OCI-LY7 (cell line): ENCODE measurements around the gene ARHGAP26. TPM values are rescaled to one million over a fixed set of nuclear protein-coding genes. Genes with fewer than 3 reads are reported as not detected.

Experiments used
- BruUV-seq: library from RNA; stranded (reverse); fragments of 400-500 nt; replicated peaks from 2 replicates; lab custom pipeline; 2021; lab: Mats Ljungman, UMichigan
- CTCF ChIA-PET: fragments of 300-600 bp; sonication (Branson Sonifier 250); formaldehyde crosslinking; loops from one replicate; lab custom pipeline; 2022; ENCODE audit warnings: antibody characterized with exemption; ENCODE audit not compliant: unreplicated experiment; lab: Charles Lee
- POLR2A ChIA-PET: fragments of 300-600 bp; sonication (Branson Sonifier 250); formaldehyde crosslinking; loops from one replicate; lab custom pipeline; 2022; ENCODE audit warnings: antibody characterized with exemption; lab: Charles Lee
- DNase-seq: peaks from one replicate; pipeline ENCODE4 v3.0.0-alpha.2; 2015; ENCODE audit warnings: low spot score
- H2AFZ ChIP-seq: fragments of 200-600 bp; sonication (generic), shearing (Covaris generic); 2 replicates; pipeline ENCODE4 v1.6.1; 2014; ENCODE audit warnings: mild to moderate bottlenecking, antibody characterized with exemption, low read length, moderate library complexity
- H3K27ac ChIP-seq: fragments of 200-600 bp; sonication (generic); 2 replicates; pipeline ENCODE4 v1.5.1; 2014; ENCODE audit warnings: mixed run types, low read depth, mild to moderate bottlenecking, moderate library complexity, low read length, inconsistent platforms; ENCODE audit not compliant: poor library complexity, severe bottlenecking
- H3K36me3 ChIP-seq: fragments of 200-600 bp; sonication (generic); 2 replicates; pipeline ENCODE4 v1.6.1; 2014; ENCODE audit warnings: mild to moderate bottlenecking, antibody characterized with exemption, low read length, moderate library complexity, mixed read lengths; ENCODE audit not compliant: insufficient read depth
- H3K4me1 ChIP-seq: fragments of 200-600 bp; sonication (generic); 2 replicates; pipeline ENCODE4 v1.5.1; 2014; ENCODE audit warnings: mild to moderate bottlenecking, low read length; ENCODE audit not compliant: insufficient read depth, poor library complexity, severe bottlenecking
- H3K4me2 ChIP-seq: fragments of 200-600 bp; sonication (generic); 2 replicates; pipeline ENCODE4 v1.6.1; 2014; ENCODE audit warnings: mild to moderate bottlenecking, low read length
- H3K4me3 ChIP-seq: fragments of 200-600 bp; sonication (generic); 2 replicates; pipeline ENCODE4 v1.5.1; 2014; ENCODE audit warnings: mild to moderate bottlenecking, low read depth, low read length; ENCODE audit not compliant: poor library complexity, severe bottlenecking
- H3K79me2 ChIP-seq: fragments of 200-600 bp; sonication (generic); 2 replicates; pipeline ENCODE4 v1.6.1; 2016; ENCODE audit warnings: low read depth, mild to moderate bottlenecking, low read length, moderate library complexity, mixed read lengths; ENCODE audit not compliant: insufficient read depth
- H3K9me2 ChIP-seq: fragments of 200-600 bp; sonication (generic); 2 replicates; pipeline ENCODE4 v1.6.1; 2016; ENCODE audit warnings: mild to moderate bottlenecking, low read length, mixed read lengths; ENCODE audit not compliant: insufficient read depth
- H3K9me3 ChIP-seq: fragments of 200-600 bp; sonication (generic); 2 replicates; pipeline ENCODE4 v1.6.1; 2014; ENCODE audit warnings: mild to moderate bottlenecking, mixed run types, low read length, mixed read lengths
- H4K20me1 ChIP-seq: fragments of 200-600 bp; sonication (generic); 2 replicates; pipeline ENCODE4 v1.6.1; 2014; ENCODE audit warnings: mild to moderate bottlenecking, antibody characterized with exemption, low read length, moderate library complexity, mixed read lengths; ENCODE audit not compliant: insufficient read depth
- CTCF ChIP-seq: fragments of 200-600 bp; sonication (generic); conservative IDR thresholded peaks from 2 replicates; pipeline ENCODE4 v1.5.1; 2014; ENCODE audit warnings: mild to moderate bottlenecking, antibody characterized with exemption, low read length, moderate library complexity, mixed read lengths
- EZH2phosphoT487 ChIP-seq: fragments of 200-600 bp; sonication (generic); IDR thresholded peaks from 2 replicates; pipeline ENCODE4 v1.6.1; 2018; ENCODE audit warnings: low read depth, borderline replicate concordance, mild to moderate bottlenecking, mixed run types, antibody characterized with exemption, low read length, moderate library complexity, mixed read lengths
- intact Hi-C: fragments of 100-400 bp; cut with micrococcal nuclease; formaldehyde crosslinking; loops from one replicate; pipeline ENCODE4 v1.10.0; 2022; ENCODE audit not compliant: unreplicated experiment
- total RNA-seq, 2 experiments: library from RNA; depleted of rRNA in 1 of 2; stranded (reverse); fragments of >200 nt in 1 of 2; shearing (Covaris generic) in 1 of 2; gene quantifications; 2 replicates each; pipeline ENCODE4 v1.2.3, GENCODE V29; 2014 to 2022

ARHGAP26 gene
- total RNA-seq, 2 experiments from 2014 or later, result 7.0 to 19.1 TPM

DNA sequence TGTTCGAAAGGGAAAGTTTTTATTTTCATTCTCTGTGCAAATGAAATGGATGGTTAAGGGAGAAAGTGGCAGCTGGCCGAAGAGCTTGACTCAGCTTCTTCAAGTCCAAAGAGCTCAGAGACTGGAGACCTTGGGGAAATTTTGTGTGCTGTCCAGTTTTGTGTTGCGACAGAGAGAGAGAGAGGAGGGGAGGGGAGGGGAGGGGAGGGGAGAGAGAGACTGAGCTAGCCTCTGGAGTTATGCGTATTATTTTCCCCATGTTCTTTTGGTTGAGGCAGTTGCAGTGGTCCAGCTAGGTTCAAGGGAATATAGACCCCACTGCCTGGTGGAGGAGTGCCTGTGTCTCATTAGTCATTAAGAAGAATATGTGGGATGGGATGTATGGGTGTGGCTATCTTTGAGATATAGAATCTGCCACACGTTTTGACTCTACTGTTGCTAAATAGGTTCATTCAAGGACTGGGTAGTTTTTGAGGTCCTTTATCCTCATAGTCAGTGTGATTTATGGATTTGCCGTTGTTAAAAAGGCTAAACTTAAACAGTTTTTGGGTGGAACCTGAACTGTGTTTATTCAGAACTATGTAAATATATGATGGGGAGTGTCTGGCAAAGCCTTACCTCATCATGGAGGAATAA is 69.7 kb downstream of the ARHGAP26 start:
- no peak overlapping the region for H2AFZ ChIP-seq
- no peaks in the 10 kb centered on the region for H3K9me3 ChIP-seq
- CTCF ChIA-PET, result no interaction called here
- intact Hi-C loops, result no loop called here
- no peaks in the 10 kb centered on the region for H3K79me2 ChIP-seq
- H3K4me1 ChIP-seq, result no peaks in the 10 kb centered on the region
- BruUV-seq, result no TSS peak
- H4K20me1 ChIP-seq, result no peaks in the 10 kb centered on the region; the same call in 1 of the 2 replicates
- no peak for TF ChIP-seq CTCF
- no peak for TF ChIP-seq EZH2phosphoT487
- no peak overlapping the region for H3K4me3 ChIP-seq
- no peaks in the 10 kb centered on the region for H3K9me2 ChIP-seq
- POLR2A ChIA-PET, result interaction anchor here (0.5 to 0.6 kb wide), 2 partner anchors 65 to 131 kb away, joined by 3 to 4 read pairs; no protein-coding TSS in a partner anchor
- H3K27ac ChIP-seq, result no peak overlapping the region
- DNase-seq, result no peak
- no peak overlapping the region for H3K4me2 ChIP-seq
- no peaks in the 10 kb centered on the region for H3K36me3 ChIP-seq

DNA sequence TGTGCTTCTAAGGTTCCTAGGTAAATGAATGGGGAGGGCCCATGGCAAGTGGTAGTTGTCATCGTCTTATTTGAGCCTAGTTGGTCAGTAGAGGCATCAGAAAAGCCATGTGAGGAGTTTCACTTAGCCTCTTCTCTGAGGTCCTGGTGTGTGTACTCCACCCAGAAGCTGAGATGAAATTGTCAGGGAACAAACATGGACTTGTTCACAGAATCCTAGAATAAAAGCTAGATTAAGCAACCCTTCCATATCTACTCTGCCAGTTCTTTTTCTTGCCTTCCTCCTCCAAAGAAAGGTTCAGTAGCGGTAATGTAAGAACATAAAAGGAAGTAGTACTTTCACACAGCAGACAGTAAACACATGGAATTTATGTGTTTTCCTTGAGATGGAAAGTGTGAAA is 70.4 kb downstream of the ARHGAP26 start:
- no peak overlapping the region for H3K4me3 ChIP-seq
- H3K4me1 ChIP-seq, result no peaks in the 10 kb centered on the region
- BruUV-seq, result no TSS peak
- H3K9me3 ChIP-seq, result no peaks in the 10 kb centered on the region
- H3K9me2 ChIP-seq, result no peaks in the 10 kb centered on the region
- no peak overlapping the region for H2AFZ ChIP-seq
- H3K79me2 ChIP-seq, result no peaks in the 10 kb centered on the region
- no peaks in the 10 kb centered on the region; the same call in 1 of the 2 replicates for H4K20me1 ChIP-seq
- no peak for DNase-seq
- H3K36me3 ChIP-seq, result no peaks in the 10 kb centered on the region
- intact Hi-C loops, result no loop called here
- CTCF ChIA-PET, result no interaction called here
- TF ChIP-seq CTCF (no peak), EZH2phosphoT487 (no peak)
- POLR2A ChIA-PET, result no interaction called here
- H3K27ac ChIP-seq, result no peak overlapping the region
- no peak overlapping the region for H3K4me2 ChIP-seq
